HG03025 (cell line): ENCODE measurements around the gene LRRC40.

Source experiments
- ATAC-seq: cut with Tn5 transposase; IDR thresholded peaks from one replicate; pipeline ENCODE4 v1.9.1; 2021; ENCODE audit warnings: mild to moderate bottlenecking, moderate library complexity; ENCODE audit not compliant: unreplicated experiment, low FRiP score

The LRRC40 gene

GRCh38 chr1:70140343-70140742 is 65.0 kb downstream of the LRRC40 start:
- ATAC-seq = no peak

GRCh38 chr1:70134148-70134547 is 71.2 kb downstream of the LRRC40 start:
- ATAC-seq = no peak

- ATAC-seq = no peak
Observed at GRCh38 chr1:70117046-70117445, 88.3 kb downstream of the LRRC40 start.

GRCh38 chr1:70115315-70115714 is 90.1 kb downstream of the LRRC40 start:
- ATAC-seq = no peak

- ATAC-seq = no peak
Observed at GRCh38 chr1:70112838-70113237, 92.5 kb downstream of the LRRC40 start.

GRCh38 chr1:70109241-70109640 is 96.1 kb downstream of the LRRC40 start:
- ATAC-seq = no peak

- no peak for ATAC-seq
Observed at GRCh38 chr1:70103770-70104169, 101.6 kb downstream of the LRRC40 start.

- ATAC-seq = no peak
Observed at GRCh38 chr1:70101774-70102173, 103.6 kb downstream of the LRRC40 start.

GRCh38 chr1:70101231-70101630 is 104.1 kb downstream of the LRRC40 start:
- ATAC-seq = no peak
